IMR-90 (cell line): ENCODE data around the gene SAMD5. TPM values are rescaled to one million over a fixed set of nuclear protein-coding genes. Genes with fewer than 3 reads are reported as not detected.

ENCODE experiments used
- ATAC-seq: fragments of 200-7000 bp; cut with Tn5 transposase; 2 replicates; pipeline ENCODE4 v1.9.1; 2020; ENCODE audit warnings: low read depth, mild to moderate bottlenecking, moderate library complexity
- BruUV-seq: library from RNA; stranded (reverse); fragments of 400-500 nt; replicated peaks from 2 replicates; lab custom pipeline; 2021; lab: Mats Ljungman, UMichigan
- CTCF ChIA-PET: fragments of 300-600 bp; formaldehyde crosslinking; extraction: SDS; loops from one replicate; lab custom pipeline; 2021; ENCODE audit warnings: antibody characterized with exemption; lab: Yijun Ruan, JAX
- POLR2A ChIA-PET: fragments of 300-600 bp; sonication (Branson Sonifier 250); formaldehyde crosslinking; loops from one replicate; lab custom pipeline; 2022; ENCODE audit warnings: antibody characterized with exemption; ENCODE audit not compliant: unreplicated experiment; lab: Charles Lee
- DNase-seq: peaks from one replicate; pipeline ENCODE4 v3.0.0; 2013
- H2AFZ ChIP-seq: replicated peaks from 2 replicates; pipeline ENCODE3; 2013; ENCODE audit warnings: low read length, mild to moderate bottlenecking; ENCODE audit not compliant: poor library complexity
- H2AK5ac ChIP-seq: 2 replicates; pipeline ENCODE4 v1.6.1; 2013; ENCODE audit warnings: low read depth, low read length, inconsistent platforms
- H2AK9ac ChIP-seq: replicated peaks from 2 replicates; pipeline ENCODE3; 2013; ENCODE audit warnings: mild to moderate bottlenecking, low read depth, low read length, moderate library complexity; ENCODE audit not compliant: poor library complexity
- H2BK120ac ChIP-seq: 2 replicates; pipeline ENCODE4 v1.6.1; 2013; ENCODE audit warnings: low read depth, low read length, inconsistent platforms
- H2BK15ac ChIP-seq: 3 replicates; pipeline ENCODE4 v1.6.1; 2013; ENCODE audit warnings: low read depth, low read length, inconsistent platforms
- H2BK20ac ChIP-seq: 2 replicates; pipeline ENCODE4 v1.6.1; 2013; ENCODE audit warnings: low read depth, mild to moderate bottlenecking, inconsistent platforms, low read length, moderate library complexity
- H2BK5ac ChIP-seq: 2 replicates; pipeline ENCODE4 v1.6.1; 2013; ENCODE audit warnings: mild to moderate bottlenecking, low read depth, low read length, inconsistent platforms; ENCODE audit not compliant: poor library complexity, severe bottlenecking
- H3K14ac ChIP-seq: replicated peaks from 2 replicates; pipeline ENCODE4 v1.6.1; 2013; ENCODE audit warnings: low read depth, low read length, inconsistent platforms
- H3K18ac ChIP-seq: 2 replicates; pipeline ENCODE4 v1.6.1; 2013; ENCODE audit warnings: low read depth, low read length, control low read depth
- H3K23ac ChIP-seq: 2 replicates; pipeline ENCODE4 v1.6.1; 2013; ENCODE audit warnings: low read depth, low read length, inconsistent platforms
- H3K27ac ChIP-seq: 2 replicates; pipeline ENCODE4 v1.5.1; 2013; ENCODE audit warnings: mild to moderate bottlenecking, control low read depth, low read length; ENCODE audit not compliant: insufficient read depth
- H3K27me3 ChIP-seq: 2 replicates; pipeline ENCODE4 v1.6.1; 2013; ENCODE audit warnings: low read length; ENCODE audit not compliant: control insufficient read depth, insufficient read depth
- H3K36me3 ChIP-seq: 2 replicates; pipeline ENCODE4 v1.6.1; 2013; ENCODE audit warnings: low read length, mixed read lengths; ENCODE audit not compliant: control insufficient read depth, insufficient read depth
- H3K4ac ChIP-seq: 2 replicates; pipeline ENCODE4 v1.6.1; 2013; ENCODE audit warnings: low read depth, low read length, inconsistent platforms
- H3K4me1 ChIP-seq: 2 replicates; pipeline ENCODE4 v1.6.1; 2013; ENCODE audit warnings: low read length, mixed read lengths; ENCODE audit not compliant: control insufficient read depth, insufficient read depth
- H3K4me2 ChIP-seq: 2 replicates; pipeline ENCODE4 v1.6.1; 2013; ENCODE audit warnings: low read depth, mild to moderate bottlenecking, control low read depth, low read length, moderate library complexity
- H3K4me3 ChIP-seq: 2 replicates; pipeline ENCODE4 v1.5.1; 2013; ENCODE audit warnings: low read depth, mild to moderate bottlenecking, control low read depth, low read length, moderate library complexity; ENCODE audit not compliant: insufficient read depth
- H3K56ac ChIP-seq: 2 replicates; pipeline ENCODE4 v1.6.1; 2013; ENCODE audit warnings: low read length, inconsistent platforms; ENCODE audit not compliant: insufficient read depth; ENCODE audit errors: extremely low read depth
- H3K79me1 ChIP-seq, 2 experiments: 2 replicates each; pipeline ENCODE4 v1.6.1; 2013; ENCODE audit warnings: low read length in 2 of 2, inconsistent platforms in 1 of 2, low read depth in 1 of 2
- H3K9ac ChIP-seq: 2 replicates; pipeline ENCODE4 v1.6.1; 2013; ENCODE audit warnings: low read depth, low read length, control low read depth
- H3K9me1 ChIP-seq: 2 replicates; pipeline ENCODE4 v1.6.1; 2013; ENCODE audit warnings: low read length, inconsistent platforms; ENCODE audit not compliant: insufficient read depth
- H3K9me3 ChIP-seq: 2 replicates; pipeline ENCODE4 v1.6.1; 2013; ENCODE audit warnings: low read length; ENCODE audit not compliant: control insufficient read depth, insufficient read depth
- H4K20me1 ChIP-seq: 2 replicates; pipeline ENCODE4 v1.6.1; 2013; ENCODE audit warnings: low read length, inconsistent platforms; ENCODE audit not compliant: insufficient read depth
- H4K5ac ChIP-seq: 2 replicates; pipeline ENCODE4 v1.6.1; 2013; ENCODE audit warnings: mild to moderate bottlenecking, low read depth, low read length, control low read depth
- H4K8ac ChIP-seq, 2 experiments: 2 replicates each; pipeline ENCODE4 v1.6.1; 2013; ENCODE audit warnings: low read depth in 2 of 2, low read length in 2 of 2, control low read depth in 1 of 2, inconsistent platforms in 1 of 2
- H4K91ac ChIP-seq: 2 replicates; pipeline ENCODE4 v1.6.1; 2013; ENCODE audit warnings: low read depth, low read length, inconsistent platforms; ENCODE audit not compliant: insufficient read depth
- BHLHE40 ChIP-seq: fragments of 150-350 bp; IDR thresholded peaks from 2 replicates; pipeline ENCODE4 v1.6.1; 2016; ENCODE audit warnings: mild to moderate bottlenecking, low read depth, low read length
- FOS ChIP-seq: fragments of 150-350 bp; IDR thresholded peaks from 2 replicates; pipeline ENCODE4 v1.6.1; 2016; ENCODE audit warnings: low read depth, low read length
- MXI1 ChIP-seq: IDR thresholded peaks from 2 replicates; pipeline ENCODE4 v1.6.1; 2012; ENCODE audit warnings: low read depth, mild to moderate bottlenecking, low read length, moderate library complexity, borderline replicate concordance
- RCOR1 ChIP-seq: IDR thresholded peaks from 2 replicates; pipeline ENCODE4 v1.6.1; 2012; ENCODE audit warnings: mild to moderate bottlenecking, low read length, improper control_type of control experiment; ENCODE audit not compliant: insufficient replicate concordance
- SMC3 ChIP-seq: fragments of 150-350 bp; IDR thresholded peaks from 2 replicates; pipeline ENCODE4 v1.6.1; 2016; ENCODE audit warnings: low read depth, mild to moderate bottlenecking, antibody characterized with exemption, low read length, moderate library complexity
- WGBS, 2 experiments: methylation state at CpG; one replicate each; pipeline versions ENCODE4 v1.1.5 to v1.1.7; 2013; ENCODE audit warnings: missing lambda C conversion rate in 2 of 2; ENCODE audit not compliant: insufficient read length in 1 of 2; ENCODE audit errors: extremely low coverage in 2 of 2; 5-methylcytosine and 5-hydroxymethylcytosine counted together
- dilution Hi-C: fragments of 300-500 bp; cut with HindIII; formaldehyde crosslinking; loops from one replicate; pipeline ENCODE4 v1.14.3; 2018; ENCODE audit warnings: low sequenced_read_pairs; ENCODE audit not compliant: unreplicated experiment
- in situ Hi-C: fragments of 300-500 bp; cut with MboI; formaldehyde crosslinking; loops from 3 replicates; pipeline ENCODE4 v1.14.3; 2019; ENCODE audit warnings: low sequenced_read_pairs, inconsistent platforms, mixed read lengths
- intact Hi-C: fragments of 100-400 bp; cut with micrococcal nuclease; formaldehyde crosslinking; loops from 2 replicates; pipeline ENCODE4 v1.10.0; 2022
- polyA plus RNA-seq, 3 experiments: library from polyadenylated mRNA; depleted of rRNA; stranded (reverse); fragments of >200 nt; gene quantifications; 2 replicates each; pipeline ENCODE4 v1.2.3, GENCODE V29; 2012; ENCODE audit warnings: low replicate concordance in 1 of 3
- total RNA-seq: library from RNA; depleted of rRNA; stranded (reverse); fragments of >200 nt; gene quantifications from 2 replicates; pipeline ENCODE4 v1.2.3, GENCODE V29; 2012

The SAMD5 gene
- total and polyA plus RNA-seq, 2 of the 4 experiments (the other 2 are of a cell fraction): 1.0 to 1.6 TPM

DNA sequence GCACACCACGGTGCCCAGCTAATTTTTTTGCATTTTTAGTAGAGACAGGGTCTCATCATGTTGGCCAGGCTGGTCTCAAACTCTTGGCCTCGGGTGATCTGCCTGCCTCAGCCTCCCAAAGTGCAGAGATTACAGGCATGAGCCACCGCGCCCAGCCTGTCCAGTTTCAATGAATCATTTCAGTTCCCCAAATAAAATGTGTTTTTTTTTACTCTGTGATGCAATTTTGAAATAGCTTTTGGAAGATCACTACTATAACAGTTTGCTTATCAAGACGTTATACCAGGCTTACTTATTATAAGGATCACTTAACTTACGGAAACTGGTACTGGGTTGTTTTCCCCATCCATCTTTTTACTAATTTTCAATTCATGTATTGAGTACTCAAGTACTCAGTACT is 80.0 kb downstream of the SAMD5 start:
- ATAC-seq: no peak
- H3K79me1 ChIP-seq: no peaks in the 10 kb centered on the region
- H2BK5ac ChIP-seq: no peak overlapping the region
- H4K91ac ChIP-seq: no peak overlapping the region
- H2AFZ ChIP-seq: no peak overlapping the region
- no peak overlapping the region for H3K56ac ChIP-seq
- no peak overlapping the region for H3K4ac ChIP-seq
- H4K8ac ChIP-seq: no peak overlapping the region
- H3K14ac ChIP-seq: no peak overlapping the region
- dilution Hi-C loops (no loop called here), in situ Hi-C loops (no loop called here), intact Hi-C loops (no loop called here)
- ChIA-PET POLR2A (no interaction called here), CTCF (interaction anchor here (0.7 to 1.3 kb wide), 2 partner anchors 9 to 75 kb away, joined by 3 to 5 read pairs; no protein-coding TSS in a partner anchor)
- H3K36me3 ChIP-seq: no peaks in the 10 kb centered on the region
- WGBS, 2 experiments: 71% methylated on average over 1 of the region's 6 CpGs; no CpG with 5 or more reads in 1 of the 2 experiments
- H2BK20ac ChIP-seq: no peak overlapping the region
- no peak overlapping the region for H2BK15ac ChIP-seq
- no peak overlapping the region for H2BK120ac ChIP-seq
- H3K27ac ChIP-seq: no peak overlapping the region
- no peak overlapping the region for H3K9ac ChIP-seq
- H3K27me3 ChIP-seq: no peaks in the 10 kb centered on the region
- no peak overlapping the region for H3K4me2 ChIP-seq
- H3K18ac ChIP-seq: no peak overlapping the region
- no peaks in the 10 kb centered on the region for H4K20me1 ChIP-seq
- no peak overlapping the region for H2AK5ac ChIP-seq
- no peak overlapping the region for H4K5ac ChIP-seq
- no peaks in the 10 kb centered on the region for H3K4me1 ChIP-seq
- TF ChIP-seq RCOR1: no peak
- no peak for TF ChIP-seq FOS
- no peak for TF ChIP-seq SMC3
- no peak for TF ChIP-seq BHLHE40
- no peak for TF ChIP-seq MXI1
- DNase-seq: no peak
- H2AK9ac ChIP-seq: no peak overlapping the region
- H3K23ac ChIP-seq: no peak overlapping the region
- H3K9me1 ChIP-seq: no peaks in the 10 kb centered on the region
- no peaks in the 10 kb centered on the region for H3K9me3 ChIP-seq
- BruUV-seq: no TSS peak
- no peak overlapping the region for H3K4me3 ChIP-seq
